ENCODE results near the gene RPS3.

The RPS3 gene

DNA sequence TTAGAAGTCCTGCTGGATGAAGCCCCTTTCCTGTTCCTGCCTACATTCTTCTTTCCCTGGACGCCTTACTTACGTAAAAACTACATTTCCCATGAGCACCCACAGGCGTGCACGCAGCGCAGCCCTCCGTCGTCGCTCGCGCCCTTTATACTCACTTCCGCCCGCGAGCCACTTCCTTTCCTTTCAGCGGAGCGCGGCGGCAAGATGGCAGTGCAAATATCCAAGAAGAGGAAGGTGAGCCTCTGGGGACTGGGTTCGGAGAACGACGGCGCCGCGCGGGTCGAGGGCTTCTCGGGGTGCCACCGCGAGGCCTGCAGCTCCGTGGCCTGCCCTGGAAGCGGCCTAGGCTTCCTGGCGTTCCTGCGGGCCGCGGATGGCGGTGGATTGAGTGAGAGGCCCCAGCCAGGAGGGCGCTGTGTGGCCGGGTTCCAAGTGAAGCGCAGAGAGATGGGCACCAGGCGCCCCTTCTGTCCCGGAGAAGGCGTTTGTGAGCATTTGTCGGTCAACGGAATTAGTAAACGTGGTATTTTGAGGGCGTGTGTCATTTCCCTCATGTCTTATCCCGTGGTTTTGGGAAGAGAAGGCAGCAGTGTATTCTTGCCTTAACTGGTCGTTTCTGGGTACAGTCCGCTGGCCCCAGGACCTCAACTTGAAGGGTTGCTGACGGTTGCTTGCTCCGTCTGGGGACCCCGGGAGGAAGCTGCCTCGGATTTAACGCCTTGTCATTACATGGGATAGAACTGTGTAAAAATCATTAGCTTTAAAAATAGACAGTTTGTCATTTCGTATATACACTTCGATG, at the start of gene RPS3:
Gene RPS3 (plus strand): TSS at position 175 of the 802 bp plus-strand sequence. CDS start 30 bp downstream, at position 205.
- H3K4me1 ChIP-seq (ENCODE audit: control insufficient read depth, insufficient read depth, low read length), result peaks cover 4% of the 10 kb centered on the region
- peaks cover 10 to 49% of the 10 kb centered on the region in 2 experiments for H3K36me3 ChIP-seq (ENCODE audit: control insufficient read depth in 2 of 2, insufficient read depth in 1 of 2, low read length in 2 of 2)
- ChIA-PET CTCF (interaction anchor here (0.6 to 2.4 kb wide), 8 partner anchors 8 to 134 kb away, joined by 3 to 17 read pairs (median 5); no protein-coding TSS in a partner anchor), POLR2A (interaction anchor here (1.7 to 2.0 kb wide), 2 partner anchors 9 to 132 kb away, joined by 6 to 7 read pairs; no protein-coding TSS in a partner anchor)
- H3K27ac ChIP-seq (ENCODE audit: extremely low read depth, low read depth, low read length), result peak within 1 kb of the TSS; percentile 99
- H3K4me3 ChIP-seq (ENCODE audit: low read depth, low read length), result peak within 1 kb of the TSS; percentile 94
- no peaks in the 10 kb centered on the region for H3K9me3 ChIP-seq (ENCODE audit: control insufficient read depth, insufficient read depth, low read depth, low read length)
- TF ChIP-seq, protein P1, sequence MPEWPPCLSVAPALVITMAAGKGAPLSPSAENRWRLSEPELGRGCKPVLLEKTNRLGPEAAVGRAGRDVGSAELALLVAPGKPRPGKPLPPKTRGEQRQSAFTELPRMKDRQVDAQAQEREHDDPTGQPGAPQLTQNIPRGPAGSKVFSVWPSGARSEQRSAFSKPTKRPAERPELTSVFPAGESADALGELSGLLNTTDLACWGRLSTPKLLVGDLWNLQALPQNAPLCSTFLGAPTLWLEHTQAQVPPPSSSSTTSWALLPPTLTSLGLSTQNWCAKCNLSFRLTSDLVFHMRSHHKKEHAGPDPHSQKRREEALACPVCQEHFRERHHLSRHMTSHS (tag by site-specific recombination; IDR thresholded peaks at IDR 0.05), result no peak
- TF ChIP-seq GLI4 (tag by site-specific recombination; IDR thresholded peaks at IDR 0.05) (peak; percentile 76; the same call in 1 of the 2 replicates), ZNF391 (tag by site-specific recombination; IDR thresholded peaks at IDR 0.05; ENCODE audit: borderline replicate concordance, low read depth) (0 out of 2 replicates have a peak, but pooled peaks have one; percentile 76), ZNF610 (tag by site-specific recombination; IDR thresholded peaks at IDR 0.05; ENCODE audit: borderline replicate concordance) (0 out of 2 replicates have a peak, but pooled peaks have one; percentile 54), BCL11A (tag by site-specific recombination; IDR thresholded peaks at IDR 0.05; ENCODE audit: low read depth) (no peak), ZNF792 (tag by site-specific recombination; IDR thresholded peaks at IDR 0.05) (peak; percentile 54; the same call in 1 of the 2 replicates), ZNF221 (tag by site-specific recombination; IDR thresholded peaks at IDR 0.05; ENCODE audit: borderline replicate concordance) (no peak), ZBTB21 (tag by site-specific recombination; IDR thresholded peaks at IDR 0.05) (0 out of 2 replicates have a peak, but pooled peaks have one; percentile 26), ZNF174 (tag by site-specific recombination; IDR thresholded peaks at IDR 0.05) (no peak), KLF1 (tag by site-specific recombination; IDR thresholded peaks at IDR 0.05) (0 out of 2 replicates have a peak, but pooled peaks have one; percentile 8), ZNF37A (tag by site-specific recombination; IDR thresholded peaks at IDR 0.05) (no peak), BCL11B (tag by site-specific recombination; IDR thresholded peaks at IDR 0.05; ENCODE audit: low read depth) (no peak), ZNF830 (tag by site-specific recombination; IDR thresholded peaks at IDR 0.05; ENCODE audit: low read depth) (no peak), SP3 (tag by site-specific recombination; IDR thresholded peaks at IDR 0.05) (peak; percentile 60; the same call in 1 of the 2 replicates), ZNF214 (tag by site-specific recombination; IDR thresholded peaks at IDR 0.05; ENCODE audit: borderline replicate concordance) (no peak), ZNF701 (tag by site-specific recombination; IDR thresholded peaks at IDR 0.05) (no peak), ZNF2 (tag by site-specific recombination; IDR thresholded peaks at IDR 0.05) (peak; percentile 97), MEIS1 (CRISPR knock-in tag; IDR thresholded peaks at IDR 0.05; ENCODE audit: borderline replicate concordance) (no peak), ZBTB1 (tag by site-specific recombination; IDR thresholded peaks at IDR 0.05) (no peak), IKZF3 (tag by site-specific recombination; IDR thresholded peaks at IDR 0.05) (no peak), ZNF24 (tag by site-specific recombination; IDR thresholded peaks at IDR 0.05) (no peak)
- TF ChIP-seq, protein P2, sequence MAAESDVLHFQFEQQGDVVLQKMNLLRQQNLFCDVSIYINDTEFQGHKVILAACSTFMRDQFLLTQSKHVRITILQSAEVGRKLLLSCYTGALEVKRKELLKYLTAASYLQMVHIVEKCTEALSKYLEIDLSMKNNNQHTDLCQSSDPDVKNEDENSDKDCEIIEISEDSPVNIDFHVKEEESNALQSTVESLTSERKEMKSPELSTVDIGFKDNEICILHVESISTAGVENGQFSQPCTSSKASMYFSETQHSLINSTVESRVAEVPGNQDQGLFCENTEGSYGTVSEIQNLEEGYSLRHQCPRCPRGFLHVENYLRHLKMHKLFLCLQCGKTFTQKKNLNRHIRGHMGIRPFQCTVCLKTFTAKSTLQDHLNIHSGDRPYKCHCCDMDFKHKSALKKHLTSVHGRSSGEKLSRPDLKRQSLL (tag by site-specific recombination; IDR thresholded peaks at IDR 0.05), result no peak
- TF ChIP-seq, protein P3, sequence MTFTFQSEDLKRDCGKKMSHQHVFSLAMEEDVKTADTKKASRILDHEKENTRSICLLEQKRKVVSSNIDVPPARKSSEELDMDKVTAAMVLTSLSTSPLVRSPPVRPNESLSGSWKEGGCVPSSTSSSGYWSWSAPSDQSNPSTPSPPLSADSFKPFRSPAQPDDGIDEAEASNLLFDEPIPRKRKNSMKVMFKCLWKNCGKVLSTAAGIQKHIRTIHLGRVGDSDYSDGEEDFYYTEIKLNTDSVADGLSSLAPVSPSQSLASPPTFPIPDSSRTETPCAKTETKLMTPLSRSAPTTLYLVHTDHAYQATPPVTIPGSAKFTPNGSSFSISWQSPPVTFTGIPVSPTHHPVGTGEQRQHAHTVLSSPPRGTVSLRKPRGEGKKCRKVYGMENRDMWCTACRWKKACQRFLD (tag by site-specific recombination; IDR thresholded peaks at IDR 0.05), result no peak
- TF ChIP-seq, protein P4, sequence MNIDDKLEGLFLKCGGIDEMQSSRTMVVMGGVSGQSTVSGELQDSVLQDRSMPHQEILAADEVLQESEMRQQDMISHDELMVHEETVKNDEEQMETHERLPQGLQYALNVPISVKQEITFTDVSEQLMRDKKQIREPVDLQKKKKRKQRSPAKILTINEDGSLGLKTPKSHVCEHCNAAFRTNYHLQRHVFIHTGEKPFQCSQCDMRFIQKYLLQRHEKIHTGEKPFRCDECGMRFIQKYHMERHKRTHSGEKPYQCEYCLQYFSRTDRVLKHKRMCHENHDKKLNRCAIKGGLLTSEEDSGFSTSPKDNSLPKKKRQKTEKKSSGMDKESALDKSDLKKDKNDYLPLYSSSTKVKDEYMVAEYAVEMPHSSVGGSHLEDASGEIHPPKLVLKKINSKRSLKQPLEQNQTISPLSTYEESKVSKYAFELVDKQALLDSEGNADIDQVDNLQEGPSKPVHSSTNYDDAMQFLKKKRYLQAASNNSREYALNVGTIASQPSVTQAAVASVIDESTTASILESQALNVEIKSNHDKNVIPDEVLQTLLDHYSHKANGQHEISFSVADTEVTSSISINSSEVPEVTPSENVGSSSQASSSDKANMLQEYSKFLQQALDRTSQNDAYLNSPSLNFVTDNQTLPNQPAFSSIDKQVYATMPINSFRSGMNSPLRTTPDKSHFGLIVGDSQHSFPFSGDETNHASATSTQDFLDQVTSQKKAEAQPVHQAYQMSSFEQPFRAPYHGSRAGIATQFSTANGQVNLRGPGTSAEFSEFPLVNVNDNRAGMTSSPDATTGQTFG (tag by site-specific recombination; IDR thresholded peaks at IDR 0.05; ENCODE audit: borderline replicate concordance), result no peak
- TF ChIP-seq, protein P5, sequence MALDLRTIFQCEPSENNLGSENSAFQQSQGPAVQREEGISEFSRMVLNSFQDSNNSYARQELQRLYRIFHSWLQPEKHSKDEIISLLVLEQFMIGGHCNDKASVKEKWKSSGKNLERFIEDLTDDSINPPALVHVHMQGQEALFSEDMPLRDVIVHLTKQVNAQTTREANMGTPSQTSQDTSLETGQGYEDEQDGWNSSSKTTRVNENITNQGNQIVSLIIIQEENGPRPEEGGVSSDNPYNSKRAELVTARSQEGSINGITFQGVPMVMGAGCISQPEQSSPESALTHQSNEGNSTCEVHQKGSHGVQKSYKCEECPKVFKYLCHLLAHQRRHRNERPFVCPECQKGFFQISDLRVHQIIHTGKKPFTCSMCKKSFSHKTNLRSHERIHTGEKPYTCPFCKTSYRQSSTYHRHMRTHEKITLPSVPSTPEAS (tag by site-specific recombination; IDR thresholded peaks at IDR 0.05), result no peak
- TF ChIP-seq, protein P6, sequence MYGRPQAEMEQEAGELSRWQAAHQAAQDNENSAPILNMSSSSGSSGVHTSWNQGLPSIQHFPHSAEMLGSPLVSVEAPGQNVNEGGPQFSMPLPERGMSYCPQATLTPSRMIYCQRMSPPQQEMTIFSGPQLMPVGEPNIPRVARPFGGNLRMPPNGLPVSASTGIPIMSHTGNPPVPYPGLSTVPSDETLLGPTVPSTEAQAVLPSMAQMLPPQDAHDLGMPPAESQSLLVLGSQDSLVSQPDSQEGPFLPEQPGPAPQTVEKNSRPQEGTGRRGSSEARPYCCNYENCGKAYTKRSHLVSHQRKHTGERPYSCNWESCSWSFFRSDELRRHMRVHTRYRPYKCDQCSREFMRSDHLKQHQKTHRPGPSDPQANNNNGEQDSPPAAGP (tag by site-specific recombination; IDR thresholded peaks at IDR 0.05), result peak; percentile 71; the same call in 1 of the 2 replicates
- TF ChIP-seq, protein P7, sequence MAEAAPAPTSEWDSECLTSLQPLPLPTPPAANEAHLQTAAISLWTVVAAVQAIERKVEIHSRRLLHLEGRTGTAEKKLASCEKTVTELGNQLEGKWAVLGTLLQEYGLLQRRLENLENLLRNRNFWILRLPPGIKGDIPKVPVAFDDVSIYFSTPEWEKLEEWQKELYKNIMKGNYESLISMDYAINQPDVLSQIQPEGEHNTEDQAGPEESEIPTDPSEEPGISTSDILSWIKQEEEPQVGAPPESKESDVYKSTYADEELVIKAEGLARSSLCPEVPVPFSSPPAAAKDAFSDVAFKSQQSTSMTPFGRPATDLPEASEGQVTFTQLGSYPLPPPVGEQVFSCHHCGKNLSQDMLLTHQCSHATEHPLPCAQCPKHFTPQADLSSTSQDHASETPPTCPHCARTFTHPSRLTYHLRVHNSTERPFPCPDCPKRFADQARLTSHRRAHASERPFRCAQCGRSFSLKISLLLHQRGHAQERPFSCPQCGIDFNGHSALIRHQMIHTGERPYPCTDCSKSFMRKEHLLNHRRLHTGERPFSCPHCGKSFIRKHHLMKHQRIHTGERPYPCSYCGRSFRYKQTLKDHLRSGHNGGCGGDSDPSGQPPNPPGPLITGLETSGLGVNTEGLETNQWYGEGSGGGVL (tag by site-specific recombination; IDR thresholded peaks at IDR 0.05), result no peak

Data from HEK293 (cell line).